Ovary (tissue), 9 donors: ENCODE results near the gene KCNJ12. TPM values are rescaled to one million over a fixed set of nuclear protein-coding genes. Genes with fewer than 3 reads are reported as not detected.
"Not testable (repeated sequence)": the region's sequence is repeated elsewhere in the genome, so short reads cannot be mapped to it uniquely, and the experiment has no call there.

ENCODE experiments used
- DNase-seq, 5 donors: peaks; one replicate each; pipeline ENCODE4 v3.0.0-alpha.2; 2019 to 2020
- H3K27ac ChIP-seq, 2 donors: fragments of 200-600 bp; one replicate each; pipeline versions ENCODE4 v1.5.1 to v1.8.0; 2019 to 2022
- H3K27me3 ChIP-seq: fragments of 200-600 bp; one replicate; pipeline ENCODE4 v1.8.0; 2022
- H3K36me3 ChIP-seq: fragments of 200-600 bp; sonication (generic); one replicate; pipeline ENCODE4 v1.5.1; 2019
- H3K4me1 ChIP-seq: one replicate; pipeline ENCODE4 v1.8.1; 2013; ENCODE audit warnings: mild to moderate bottlenecking, moderate library complexity; ENCODE audit not compliant: insufficient read depth
- H3K4me3 ChIP-seq: fragments of 200-600 bp; sonication (generic); one replicate; pipeline ENCODE4 v1.5.1; 2017
- H3K9me3 ChIP-seq, 2 donors: fragments of 200-600 bp in 1 of 2; sonication (generic) in 1 of 2; one replicate each; pipeline versions ENCODE4 v1.5.1 to v1.8.1; 2013 to 2019; ENCODE audit warnings: mild to moderate bottlenecking in 1 of 2, moderate library complexity in 1 of 2
- CTCF ChIP-seq, 3 donors: fragments of 450-650 bp in 2 of 3; fragments of 200-600 bp in 1 of 3; IDR thresholded peaks; one replicate each; pipeline versions ENCODE4 v1.5.1 to v1.8.0; 2016 to 2022; ENCODE audit warnings: antibody characterized with exemption in 3 of 3, mild to moderate bottlenecking in 1 of 3
- EP300 ChIP-seq: sonication (generic); formaldehyde crosslinking; IDR thresholded peaks from one replicate; pipeline ENCODE4 v1.6.1; 2017; ENCODE audit warnings: antibody characterized with exemption
- POLR2A ChIP-seq: fragments of 450-650 bp; IDR thresholded peaks from one replicate; pipeline ENCODE4 v1.6.1; 2017; ENCODE audit warnings: antibody characterized with exemption, mild to moderate bottlenecking, moderate library complexity
- WGBS, 3 donors: extraction: QIAGEN DNeasy Blood & Tissue Kit in 1 of 3; methylation state at CpG; one replicate each; pipeline versions ENCODE4 v1.1.5 to v1.1.7; 2013 to 2017; 5-methylcytosine and 5-hydroxymethylcytosine counted together
- intact Hi-C, 4 donors: fragments of 100-400 bp; cut with DNase I; formaldehyde crosslinking; loops; one replicate each; pipeline versions ENCODE4 v1.11.0 to v1.15.1; 2022 to 2023
- polyA plus RNA-seq, 2 donors: library from polyadenylated mRNA; stranded (reverse); fragments of 200-250 nt in 1 of 2; fragments of 350-450 nt in 1 of 2; fragmentation: Illumina TruSeq in 1 of 2; extraction: RNeasy Lipid Tissue Mini Kit (QIAGEN cat#74804) in 1 of 2; gene quantifications; one replicate each; pipeline ENCODE4 v1.2.3, GENCODE V29; 2013 to 2014
- total RNA-seq, 7 donors: library from RNA; depleted of rRNA in 2 of 7; stranded (reverse); fragments of >200 nt in 2 of 7; fragmentation: NEBNext Ultra II Directional in 3 of 7; extraction: Animal tissue kit (Norgen Biotek cat#: 25700) in 3 of 7; gene quantifications; one replicate each; pipeline versions ENCODE4 v1.1.0 to v1.2.4, GENCODE V29; 2016 to 2023
- donor health status: DM: no; HTN: no; CAD: no; lungs with moderate emphysema.
- donor health status: DM: no; HTN: no; CAD: no.
- donor health status: Bipolar disorder and iron deficiency.
- donor health status: DM: yes; HTN: yes; CAD: no.
- donor health status: DM: no; HTN: no; CAD: no.
- donor health status: DM: yes; HTN: yes; CAD: no.

Gene KCNJ12
- total and polyA plus RNA-seq, 9 donors = 0.12 to 1.9 (median 0.46) TPM

GRCh38 chr17:21400816-21401593, 24.8 kb downstream of the KCNJ12 start:
- H3K27ac ChIP-seq = no peak overlapping the region
- H3K4me1 ChIP-seq = no peaks in the 10 kb centered on the region
- intact Hi-C loops = loop anchor here in 1 of 4 donors (2.0 kb wide), 1 partner anchor 286 kb away; no protein-coding TSS in a partner anchor
- 76 to 82% (median 78%) methylated on average over 15 of the region's 15 CpGs for WGBS, 3 donors
- H3K36me3 ChIP-seq = no peaks in the 10 kb centered on the region
- no peak for DNase-seq
- TF ChIP-seq EP300 (no peak), CTCF (IDR thresholded peaks at IDR 0.05) (no peak), POLR2A (no peak)
- H3K9me3 ChIP-seq = no peaks in the 10 kb centered on the region
- H3K4me3 ChIP-seq = no peak overlapping the region
- H3K27me3 ChIP-seq = no peaks in the 10 kb centered on the region

DNA sequence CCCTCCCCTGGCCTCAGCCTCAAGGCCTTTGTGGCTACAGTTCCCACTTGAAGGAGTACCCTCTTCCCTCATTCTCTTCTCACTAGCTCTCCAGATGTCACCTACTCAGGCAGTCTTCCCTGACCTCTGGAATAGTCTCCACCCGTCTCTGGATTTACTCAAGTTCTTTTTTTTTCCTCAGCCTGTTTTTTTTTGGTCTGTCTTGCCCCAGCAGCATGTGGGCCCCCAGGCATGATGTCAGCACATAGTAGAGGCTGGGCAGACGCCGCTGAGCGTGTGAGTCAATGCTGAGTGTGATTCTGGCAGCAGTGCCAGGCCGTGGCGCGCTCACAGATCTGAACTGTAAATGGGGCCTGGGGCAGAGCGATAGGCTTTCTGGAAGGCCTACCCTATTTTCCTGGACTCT, 26.0 kb downstream of the KCNJ12 start:
- H3K4me1 ChIP-seq, H3K27me3 ChIP-seq, intact Hi-C loops, H3K9me3 ChIP-seq, H3K27ac ChIP-seq, H3K4me3 ChIP-seq, H3K36me3 ChIP-seq: not testable (repeated sequence)
- peak; percentile 48 to 82 (median 66) for DNase-seq
- 42 to 67% (median 64%) methylated on average over 8 of the region's 8 CpGs for WGBS, 3 donors

DNA sequence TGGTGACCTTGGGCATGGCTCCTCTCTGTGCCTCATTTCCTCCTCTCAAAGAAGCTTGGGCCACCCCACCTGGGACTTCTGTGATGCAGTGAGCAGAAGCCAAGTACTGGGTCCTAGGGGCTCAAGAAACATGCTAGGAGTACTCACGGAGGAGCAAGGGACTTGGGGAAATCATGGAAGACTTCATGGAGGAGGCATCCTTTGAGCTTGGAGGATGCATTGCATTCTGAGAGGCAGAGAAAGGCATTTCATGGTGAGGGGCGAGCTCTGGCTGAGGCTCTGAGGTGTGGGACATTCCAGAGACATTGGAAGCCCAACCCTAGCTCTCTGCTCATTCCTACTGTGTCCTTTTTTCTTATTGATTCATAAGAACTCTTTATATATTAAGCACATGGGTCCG, 26.8 kb downstream of the KCNJ12 start:
- H3K4me3 ChIP-seq, intact Hi-C loops, H3K4me1 ChIP-seq, H3K27me3 ChIP-seq, DNase-seq, H3K9me3 ChIP-seq, H3K27ac ChIP-seq, H3K36me3 ChIP-seq: not testable (repeated sequence)
- WGBS, 3 donors = 86 to 93% (median 86%) methylated on average over 3 of the region's 3 CpGs

DNA sequence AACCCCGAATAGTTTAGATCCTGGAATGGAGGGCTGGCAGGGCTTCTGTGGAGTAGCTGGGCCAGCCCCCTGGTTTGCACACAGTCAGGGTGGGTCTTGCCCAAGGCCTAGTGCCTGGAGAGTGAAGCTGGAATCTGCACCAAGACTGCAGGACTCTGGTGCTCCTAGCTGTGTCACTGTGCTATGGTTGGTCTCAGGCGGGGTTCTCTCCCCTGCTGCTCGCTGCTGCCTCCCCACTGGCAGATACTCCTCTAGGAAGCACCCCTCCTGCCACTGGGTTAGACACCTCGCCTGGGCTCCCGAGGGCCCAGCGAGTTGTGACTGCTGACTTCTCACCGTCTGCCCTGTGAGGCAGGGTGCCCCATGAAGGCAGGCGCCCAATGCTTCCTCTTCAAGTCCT, 27.9 kb downstream of the KCNJ12 start:
- H3K9me3 ChIP-seq, H3K4me1 ChIP-seq, H3K4me3 ChIP-seq, intact Hi-C loops, DNase-seq, H3K27me3 ChIP-seq, H3K27ac ChIP-seq, H3K36me3 ChIP-seq: not testable (repeated sequence)
- 67 to 88% (median 76%) methylated on average over 6 to 8 of the region's 8 CpGs for WGBS, 3 donors

DNA sequence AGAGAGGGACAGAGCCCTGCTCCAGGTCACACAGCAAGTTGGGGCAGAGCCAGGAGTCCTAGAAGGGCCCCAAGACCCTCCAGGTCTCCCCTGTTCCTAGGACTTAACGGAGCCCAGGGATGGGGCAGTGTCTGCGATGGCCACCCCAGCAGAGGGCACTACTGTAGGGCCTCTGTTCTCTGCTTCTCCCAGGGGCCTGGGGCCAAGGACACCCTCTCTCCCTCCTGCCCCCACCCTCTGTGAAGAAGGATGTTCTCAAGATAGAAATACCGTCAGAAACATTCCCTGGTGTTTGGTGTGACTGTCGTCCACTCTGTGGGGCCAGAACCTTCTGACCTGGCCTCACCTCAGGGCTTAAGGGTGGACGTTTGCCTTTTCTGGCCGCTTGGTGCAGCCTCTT, 28.4 kb downstream of the KCNJ12 start:
- intact Hi-C loops, H3K27ac ChIP-seq, H3K27me3 ChIP-seq, DNase-seq, H3K9me3 ChIP-seq, H3K36me3 ChIP-seq, H3K4me1 ChIP-seq, H3K4me3 ChIP-seq: not testable (repeated sequence)
- WGBS, 3 donors = 61 to 83% (median 65%) methylated on average over 6 of the region's 6 CpGs

DNA sequence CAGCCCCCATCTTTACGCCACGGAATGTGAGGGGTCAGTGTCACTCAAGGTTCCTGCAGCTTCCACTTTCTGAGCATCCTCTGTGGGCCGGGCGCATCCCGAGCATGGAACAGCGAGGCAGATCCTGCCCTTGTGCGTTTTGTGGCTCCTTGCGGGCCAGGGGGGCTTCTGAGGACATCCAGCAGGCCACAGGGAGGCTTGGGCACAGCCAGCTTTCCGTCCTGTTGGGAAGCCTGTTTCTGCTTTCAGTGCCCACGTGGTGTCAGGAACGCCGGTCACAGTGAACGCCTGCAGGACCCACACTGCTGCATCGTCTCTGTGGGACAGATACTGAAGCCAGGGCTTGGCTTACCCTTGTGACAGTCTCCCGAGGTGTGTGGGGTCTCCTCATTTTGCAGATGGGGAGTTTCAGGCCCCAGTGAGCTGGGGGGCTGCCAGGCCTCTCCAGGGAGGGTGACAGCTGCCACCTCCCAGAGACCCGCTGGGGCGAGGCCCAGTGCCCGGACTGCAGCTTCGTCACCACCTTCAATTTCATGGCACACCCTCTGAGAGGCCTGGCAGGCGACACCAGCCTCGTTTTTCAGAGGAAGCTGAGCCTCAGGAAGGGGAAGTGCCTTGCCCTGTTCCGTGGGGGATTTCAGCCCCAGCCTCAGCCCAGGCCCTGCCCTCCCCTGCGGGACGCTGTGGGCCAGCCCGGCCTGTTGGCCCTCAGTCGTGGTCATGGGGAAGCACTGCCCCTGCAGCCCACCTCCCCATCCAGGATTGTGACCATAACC, 29.0 kb downstream of the KCNJ12 start:
- H3K4me1 ChIP-seq, H3K27me3 ChIP-seq, intact Hi-C loops, DNase-seq, H3K9me3 ChIP-seq, H3K36me3 ChIP-seq, H3K4me3 ChIP-seq, H3K27ac ChIP-seq: not testable (repeated sequence)
- 64 to 73% (median 69%) methylated on average over 16 to 26 of the region's 26 CpGs for WGBS, 3 donors

DNA sequence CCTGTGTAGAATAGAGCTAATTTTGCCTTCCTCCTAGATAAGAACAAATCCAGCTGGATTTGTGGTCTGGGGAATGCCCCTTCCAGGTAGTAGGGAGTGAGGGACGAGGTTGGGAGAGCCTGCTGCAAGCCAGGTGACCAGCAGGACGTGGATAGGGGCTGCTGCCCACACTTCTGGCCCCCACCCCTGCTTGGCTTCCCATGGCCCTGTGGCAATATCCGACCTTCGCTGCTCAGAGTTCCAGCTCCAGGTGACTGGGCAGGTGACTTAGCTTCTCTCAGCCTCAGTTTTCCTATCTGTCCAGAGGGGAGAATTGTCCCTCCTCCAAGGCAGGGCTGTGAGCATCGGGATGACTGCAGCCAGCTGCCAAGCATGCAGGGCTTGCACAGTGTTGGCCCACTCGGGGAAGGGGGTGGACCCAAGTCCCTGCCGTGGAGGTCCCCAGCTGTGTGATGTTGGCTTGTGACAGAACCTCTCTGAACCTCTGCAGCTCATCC, 29.8 kb downstream of the KCNJ12 start:
- H3K36me3 ChIP-seq, DNase-seq, H3K27me3 ChIP-seq, H3K4me3 ChIP-seq, intact Hi-C loops, H3K9me3 ChIP-seq, H3K27ac ChIP-seq, H3K4me1 ChIP-seq: not testable (repeated sequence)
- 66 to 73% (median 67%) methylated on average over 7 of the region's 7 CpGs for WGBS, 3 donors

DNA sequence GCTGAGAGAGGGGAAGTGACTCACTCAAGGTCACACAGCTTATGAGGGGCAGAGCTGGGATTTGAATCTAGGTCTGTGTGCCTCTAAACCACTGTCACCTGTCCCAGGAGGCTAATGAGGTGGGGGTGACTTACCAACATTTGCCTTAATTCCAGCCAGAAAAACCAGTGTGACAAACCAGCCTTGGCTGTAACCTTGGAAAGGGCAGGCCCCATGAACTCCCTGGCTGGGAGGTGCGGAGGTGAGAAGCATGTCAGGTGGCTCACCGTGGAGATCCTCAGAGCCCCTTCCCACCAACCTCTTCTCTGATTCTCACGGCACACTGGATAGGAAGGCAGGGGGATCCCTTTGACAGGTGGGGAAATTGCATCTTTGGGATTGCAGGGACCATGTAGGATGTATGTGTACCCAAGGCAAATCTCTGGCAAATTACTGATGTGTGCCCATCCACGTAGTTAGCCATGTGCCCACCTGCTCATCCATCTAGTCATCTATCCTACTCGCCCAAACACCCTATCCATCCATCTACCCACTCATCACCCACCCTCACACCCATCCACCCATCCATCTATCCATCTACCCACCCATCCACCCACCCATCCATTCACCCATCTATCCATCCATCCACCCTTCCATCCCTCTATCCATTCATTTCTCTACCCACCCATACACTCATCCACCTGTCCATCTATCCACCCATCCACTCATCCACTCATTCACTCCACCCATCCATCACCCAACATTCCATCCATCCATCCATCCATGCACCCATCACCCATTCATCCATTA, 30.7 kb downstream of the KCNJ12 start:
- H3K9me3 ChIP-seq, intact Hi-C loops, H3K27me3 ChIP-seq, H3K4me3 ChIP-seq, H3K4me1 ChIP-seq, H3K27ac ChIP-seq, DNase-seq, H3K36me3 ChIP-seq: not testable (repeated sequence)
- WGBS, 3 donors = 59 to 68% (median 62%) methylated on average over 5 of the region's 5 CpGs

GRCh38 chr17:21407752-21408151, 31.6 kb downstream of the KCNJ12 start:
- H3K27me3 ChIP-seq, H3K36me3 ChIP-seq, H3K4me3 ChIP-seq, DNase-seq, intact Hi-C loops, H3K27ac ChIP-seq, H3K4me1 ChIP-seq, H3K9me3 ChIP-seq: not testable (repeated sequence)
- WGBS, 3 donors = 67 to 92% (median 80%) methylated on average over 1 of the region's 1 CpG

- H3K27ac ChIP-seq, intact Hi-C loops, H3K4me1 ChIP-seq, H3K4me3 ChIP-seq, H3K9me3 ChIP-seq, DNase-seq, H3K27me3 ChIP-seq, H3K36me3 ChIP-seq: not testable (repeated sequence)
- 59 to 63% (median 59%) methylated on average over 3 of the region's 3 CpGs for WGBS, 3 donors
Measured at GRCh38 chr17:21408224-21408623, 32.1 kb downstream of the KCNJ12 start.
